ENCODE data around the gene CYTH3.

Gene CYTH3

GRCh38 chr7:6188389-6188788 is 84.0 kb downstream of the CYTH3 start:
- no peak for DNase-seq

GRCh38 chr7:6186577-6186976 is 85.8 kb downstream of the CYTH3 start:
- no peak for DNase-seq

GRCh38 chr7:6182993-6183392 is 89.4 kb downstream of the CYTH3 start:
- DNase-seq = no peak

GRCh38 chr7:6181136-6181535 is 91.3 kb downstream of the CYTH3 start:
- no peak for DNase-seq

- DNase-seq = no peak
Measured at GRCh38 chr7:6180344-6180725, 92.1 kb downstream of the CYTH3 start.

- DNase-seq = no peak
Measured at GRCh38 chr7:6179620-6180343, 92.6 kb downstream of the CYTH3 start.

- no peak for DNase-seq
Measured at GRCh38 chr7:6178298-6179029, 94.0 kb downstream of the CYTH3 start.

- no peak for DNase-seq
Measured at GRCh38 chr7:6175645-6176044, 96.8 kb downstream of the CYTH3 start.

- DNase-seq = no peak
Measured at GRCh38 chr7:6172910-6173295, 99.5 kb downstream of the CYTH3 start.

- no peak for DNase-seq
Measured at GRCh38 chr7:6172224-6172909, 100.1 kb downstream of the CYTH3 start.

- DNase-seq = no peak
Measured at GRCh38 chr7:6171532-6172223, 100.7 kb downstream of the CYTH3 start.

- no peak for DNase-seq
Measured at GRCh38 chr7:6170571-6171531, 101.6 kb downstream of the CYTH3 start.

GRCh38 chr7:6169805-6170520 is 102.5 kb downstream of the CYTH3 start:
- DNase-seq = no peak

GRCh38 chr7:6168477-6168868 is 104.0 kb downstream of the CYTH3 start:
- no peak for DNase-seq

- no peak for DNase-seq
Measured at GRCh38 chr7:6167587-6168476, 104.6 kb downstream of the CYTH3 start.

GRCh38 chr7:6167004-6167551 is 105.3 kb downstream of the CYTH3 start:
- no peak for DNase-seq

GRCh38 chr7:6166443-6166891 is 106.0 kb downstream of the CYTH3 start:
- DNase-seq = no peak

GRCh38 chr7:6165521-6166320 is 106.7 kb downstream of the CYTH3 start:
- no peak for DNase-seq

- no peak for DNase-seq
Measured at GRCh38 chr7:6165075-6165474, 107.3 kb downstream of the CYTH3 start.

All from T-helper 1 cell (primary cell).